Measurements from ENCODE around the gene PBX1. TPM values are rescaled to one million over a fixed set of nuclear protein-coding genes. Genes with fewer than 3 reads are reported as not detected.

PBX1 gene
- polyA plus RNA-seq, 10 donors = 51.2 to 64.5 (median 59.0) TPM

DNA sequence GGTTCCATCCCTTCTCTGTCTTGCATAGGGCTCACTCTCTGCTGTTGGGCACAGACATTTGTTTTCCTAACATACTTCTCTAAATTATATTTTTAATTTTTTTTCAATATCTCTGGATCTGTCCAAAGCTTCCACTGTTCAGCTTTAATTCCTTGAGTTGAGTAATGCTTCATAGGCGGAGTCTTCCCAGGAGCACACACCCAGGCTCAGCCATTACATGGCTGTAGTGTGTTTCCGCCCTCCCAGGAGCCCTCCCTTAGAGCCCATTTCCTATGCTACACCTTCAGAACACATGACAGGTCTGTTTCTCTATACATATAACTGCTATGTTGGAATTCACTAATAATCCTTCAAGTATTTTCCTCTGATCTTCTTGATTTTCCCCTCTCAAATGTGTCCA, 297.4 kb downstream of the PBX1 start:
- no peak for DNase-seq

DNA sequence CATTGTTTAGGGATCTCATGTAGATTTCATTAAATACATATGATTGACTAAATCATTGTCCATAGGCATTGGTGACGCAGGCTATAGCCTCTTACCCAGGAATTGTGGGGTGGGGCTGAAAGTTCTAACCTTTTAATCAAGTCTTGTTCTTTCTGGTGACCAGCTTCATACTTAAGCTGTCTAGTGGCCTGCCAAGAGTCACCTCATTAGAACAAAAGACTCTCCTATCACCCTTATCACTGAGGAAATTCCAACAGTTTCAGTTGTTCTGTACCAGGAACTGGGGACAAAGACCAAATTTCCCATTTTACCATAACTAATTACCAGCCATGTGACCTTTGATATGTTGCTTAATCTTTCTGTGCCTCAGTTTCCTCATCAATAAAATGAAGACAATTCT, 298.5 kb downstream of the PBX1 start:
- DNase-seq = no peak

GRCh38 chr1:164858096-164858632, 299.2 kb downstream of the PBX1 start:
- DNase-seq = no peak

- no peak for DNase-seq
These were observed 302.6 kb downstream of the PBX1 start for GRCh38 chr1:164861632-164862031.

- DNase-seq = no peak
These were observed 304.1 kb downstream of the PBX1 start for GRCh38 chr1:164863056-164863455.

DNA sequence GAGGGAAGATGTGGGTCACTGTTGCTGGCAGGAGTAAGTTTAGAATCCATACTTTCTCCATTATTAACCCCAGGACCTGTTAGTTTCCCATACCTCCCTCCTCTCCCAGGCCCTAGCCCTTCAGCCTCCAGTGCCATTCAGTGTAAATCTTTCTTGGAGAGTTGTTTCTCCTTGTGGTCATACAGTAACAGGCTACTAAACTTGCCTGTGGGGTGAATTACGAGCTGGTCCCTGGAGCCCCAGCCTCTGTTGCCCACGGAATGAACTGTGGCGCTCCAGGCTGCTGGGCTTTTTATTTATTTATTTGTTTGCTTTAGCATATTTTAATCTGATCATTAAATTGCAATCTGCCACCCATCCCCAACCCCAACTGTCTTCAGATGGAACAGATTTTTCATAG, 305.2 kb downstream of the PBX1 start:
- no peak for DNase-seq

DNA sequence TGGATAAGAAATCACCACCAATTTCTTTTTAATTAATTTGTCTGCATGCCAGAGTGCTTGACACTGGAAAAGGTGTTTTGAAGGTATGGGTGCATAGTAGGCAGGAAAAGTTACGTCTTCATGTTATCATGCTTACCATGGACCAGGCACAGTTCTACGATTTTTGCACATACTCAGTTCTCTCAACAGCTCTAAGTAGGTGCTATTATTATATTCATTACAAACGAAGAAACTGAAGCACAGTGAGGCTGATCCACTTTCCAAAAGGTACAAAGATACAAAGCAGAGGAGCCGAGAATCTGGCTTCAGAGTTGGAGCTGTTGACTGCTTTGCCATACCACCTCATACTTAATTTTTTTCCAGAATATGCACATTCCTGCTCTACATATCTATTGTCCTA, 306.4 kb downstream of the PBX1 start:
- DNase-seq = no peak

GRCh38 chr1:164867590-164867989, 308.6 kb downstream of the PBX1 start:
- DNase-seq = no peak

GRCh38 chr1:164868990-164869389, 310.0 kb downstream of the PBX1 start:
- no peak for DNase-seq

DNA sequence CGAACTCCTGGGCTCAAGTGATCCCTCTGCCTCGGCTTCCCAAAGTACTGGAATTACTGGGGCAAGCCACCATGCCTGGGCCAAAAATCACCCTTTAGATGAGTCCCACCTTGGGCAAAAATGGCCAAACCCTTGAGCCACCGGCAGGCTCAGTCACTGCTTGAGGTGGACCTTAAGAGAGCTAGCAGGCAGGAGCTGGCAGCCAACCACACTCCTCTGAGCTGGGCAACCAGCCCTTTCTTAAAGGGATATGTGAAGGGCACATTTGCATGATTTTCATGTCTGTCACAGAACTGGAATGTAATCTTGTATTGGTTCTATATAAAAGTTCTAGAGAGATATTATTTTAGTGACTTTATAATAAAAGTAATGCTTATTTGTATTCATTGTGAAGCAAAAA, 316.5 kb downstream of the PBX1 start:
- no peak for DNase-seq

DNA sequence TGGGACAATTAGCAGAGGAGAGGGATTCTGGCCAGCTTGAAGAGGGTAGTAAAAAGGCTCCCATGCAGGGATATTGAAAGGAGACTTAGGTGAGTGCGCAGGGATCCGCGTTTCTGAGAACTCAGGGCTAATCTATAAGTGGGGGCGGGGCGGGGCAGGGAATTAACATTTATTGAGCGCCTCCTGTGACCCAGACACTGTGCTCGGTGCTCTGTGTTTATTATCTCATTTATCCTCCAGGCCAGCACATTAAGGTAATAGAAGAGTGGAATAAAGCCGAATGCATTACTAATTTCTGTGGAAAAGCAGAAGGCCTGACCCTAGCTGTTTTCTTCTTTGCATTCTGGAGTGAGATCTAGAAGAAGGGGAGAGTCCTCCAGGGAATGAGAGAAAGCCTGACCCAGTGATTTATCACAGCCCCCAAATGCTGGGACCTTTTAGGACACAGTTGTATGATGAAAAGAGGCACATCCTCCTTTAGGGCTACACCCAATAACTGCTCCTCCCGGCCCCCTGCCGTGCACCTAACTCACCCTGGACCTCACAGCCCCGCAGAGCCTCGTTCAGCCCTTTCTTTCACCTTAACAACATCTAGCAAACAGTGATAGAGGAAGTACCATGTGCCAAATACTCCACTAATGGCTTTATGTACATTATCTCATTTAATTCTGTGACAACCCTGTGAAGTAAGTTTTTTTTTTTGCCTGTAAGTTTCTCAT, 317.6 kb downstream of the PBX1 start:
- DNase-seq = no peak

DNA sequence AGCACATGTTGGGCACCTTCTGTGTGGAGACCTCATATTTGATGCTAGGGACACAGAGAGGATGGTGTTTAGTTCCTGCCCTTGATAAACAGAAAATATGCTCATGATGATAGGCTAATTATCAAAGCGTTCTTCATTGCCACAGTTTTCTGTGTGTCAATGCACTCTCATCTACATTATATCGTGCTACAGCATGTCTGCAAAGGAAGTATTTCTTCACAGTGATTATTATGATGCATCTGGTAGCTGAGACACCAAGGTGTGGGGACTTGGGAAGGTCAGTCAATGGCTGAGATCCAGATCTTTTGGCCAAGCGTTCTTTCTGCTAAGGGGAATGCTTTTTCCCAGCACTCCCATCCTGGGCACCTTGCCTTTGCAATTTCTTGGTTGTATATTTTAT, 321.2 kb downstream of the PBX1 start:
- DNase-seq = no peak

DNA sequence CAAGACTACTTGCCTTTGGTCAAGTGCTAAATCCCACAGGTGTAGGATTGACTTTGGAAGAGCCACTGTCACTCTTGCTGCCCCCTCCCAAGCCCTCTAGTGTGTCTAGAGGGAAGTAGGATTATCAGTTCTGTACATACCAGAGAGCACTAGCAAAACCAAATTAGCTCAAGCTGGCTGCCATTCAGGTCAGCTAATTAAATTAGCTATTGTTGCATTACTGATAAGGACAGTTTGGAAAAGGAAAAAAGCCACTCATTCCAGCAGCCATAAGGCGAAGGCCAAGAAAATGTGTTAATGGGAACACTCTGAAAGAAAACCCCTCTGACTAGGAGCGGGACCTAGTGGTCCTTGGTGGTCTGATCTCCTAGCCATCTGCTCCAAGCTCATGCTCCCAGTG, 321.7 kb downstream of the PBX1 start:
- DNase-seq = no peak

DNA sequence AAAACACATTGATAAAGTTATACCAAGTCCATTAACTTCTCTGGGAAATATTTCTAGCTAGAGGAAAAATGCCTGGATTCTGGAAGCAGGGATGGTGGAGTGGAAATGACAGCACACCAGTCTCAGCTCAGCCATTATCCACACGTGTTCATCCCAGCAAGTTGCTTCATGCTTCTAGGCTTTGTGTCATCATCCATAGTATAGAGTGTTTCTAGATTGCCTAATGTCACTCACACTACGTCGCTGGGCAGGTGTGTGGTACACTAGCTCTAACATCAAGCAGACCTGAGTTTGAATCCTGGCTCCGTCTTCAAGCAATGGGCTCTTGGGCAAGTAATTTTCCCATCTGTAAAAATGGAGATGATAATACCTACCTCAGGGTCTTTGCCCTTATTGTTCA, 326.3 kb downstream of the PBX1 start:
- no peak for DNase-seq

- no peak for DNase-seq
These were observed 327.1 kb downstream of the PBX1 start for GRCh38 chr1:164886101-164886500.

- no peak for DNase-seq
These were observed 332.6 kb downstream of the PBX1 start for GRCh38 chr1:164891615-164892014.

DNA sequence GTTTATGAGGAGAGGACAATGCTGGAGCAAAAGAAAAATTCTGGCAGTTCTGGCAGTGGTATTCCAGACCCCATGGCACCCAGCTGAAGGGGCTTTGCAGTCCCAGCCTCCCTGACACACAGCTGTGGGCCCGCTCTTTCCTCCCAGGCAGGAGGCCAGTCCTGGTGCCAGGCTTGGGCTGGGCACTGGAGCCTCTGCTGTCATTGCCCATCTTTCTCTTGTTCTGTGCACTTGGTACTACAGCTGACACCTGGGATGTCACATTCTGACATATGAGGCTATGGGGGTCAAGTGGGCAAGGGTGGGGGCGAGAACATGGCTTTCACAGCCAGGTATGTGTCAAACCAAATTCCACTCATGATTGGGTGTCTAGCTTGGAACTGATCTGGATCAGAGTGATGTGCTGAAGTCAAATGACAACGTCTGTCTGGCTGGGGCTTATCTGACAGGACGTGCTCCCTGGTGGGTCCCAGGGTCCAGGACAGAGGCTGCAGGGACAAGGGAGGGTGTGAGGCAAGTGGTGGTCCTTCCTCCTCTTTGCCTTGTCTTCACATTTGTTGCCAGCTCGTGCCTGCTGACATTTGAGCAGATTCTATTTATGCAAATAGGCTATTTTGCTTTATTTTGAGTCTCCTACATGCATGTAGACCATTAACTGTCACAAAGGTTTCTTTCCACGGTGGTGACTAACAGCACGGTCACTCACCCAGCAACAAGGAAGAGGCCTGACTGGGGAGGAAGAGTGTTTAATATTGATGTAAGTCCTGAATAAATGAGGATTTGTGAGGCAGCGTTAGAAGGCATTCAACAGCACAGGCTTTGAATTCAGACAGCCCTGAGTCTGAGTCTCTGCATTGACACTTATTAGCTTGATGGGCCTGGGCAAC, 336.3 kb downstream of the PBX1 start:
- no peak for DNase-seq

DNA sequence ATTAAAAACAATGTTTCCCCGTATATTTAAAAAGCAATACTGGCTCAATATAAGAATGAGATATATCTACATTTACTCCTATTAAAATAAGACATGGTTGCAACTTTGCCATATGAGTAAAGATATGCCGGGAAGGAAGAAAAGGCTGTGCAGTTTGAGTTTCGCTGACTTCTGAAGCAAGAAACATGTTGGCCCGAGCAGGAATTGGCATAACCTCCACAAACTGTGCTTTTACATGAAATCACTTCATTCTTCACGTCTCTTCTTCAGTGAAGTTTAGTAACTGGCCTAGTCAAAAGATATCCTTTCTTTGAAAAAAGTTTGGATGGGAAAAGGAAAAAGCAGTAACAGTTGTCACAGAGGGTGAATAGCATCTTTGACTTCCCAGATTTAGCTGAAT, 342.0 kb downstream of the PBX1 start:
- no peak for DNase-seq

All from muscle of back (tissue), 11 donors.